IMR-90 (cell line): ENCODE results near the gene SCG5. TPM values are rescaled to one million over a fixed set of nuclear protein-coding genes. Genes with fewer than 3 reads are reported as not detected.

Experiments used
- ATAC-seq: fragments of 200-7000 bp; cut with Tn5 transposase; 2 replicates; pipeline ENCODE4 v1.9.1; 2020; ENCODE audit warnings: low read depth, mild to moderate bottlenecking, moderate library complexity
- BruUV-seq: library from RNA; stranded (reverse); fragments of 400-500 nt; replicated peaks from 2 replicates; lab custom pipeline; 2021; lab: Mats Ljungman, UMichigan
- CTCF ChIA-PET: fragments of 300-600 bp; formaldehyde crosslinking; extraction: SDS; loops from one replicate; lab custom pipeline; 2021; ENCODE audit warnings: antibody characterized with exemption; lab: Yijun Ruan, JAX
- POLR2A ChIA-PET: fragments of 300-600 bp; sonication (Branson Sonifier 250); formaldehyde crosslinking; loops from one replicate; lab custom pipeline; 2022; ENCODE audit warnings: antibody characterized with exemption; ENCODE audit not compliant: unreplicated experiment; lab: Charles Lee
- DNase-seq: peaks from one replicate; pipeline ENCODE4 v3.0.0; 2013
- H2AFZ ChIP-seq: replicated peaks from 2 replicates; pipeline ENCODE3; 2013; ENCODE audit warnings: low read length, mild to moderate bottlenecking; ENCODE audit not compliant: poor library complexity
- H2AK5ac ChIP-seq: 2 replicates; pipeline ENCODE4 v1.6.1; 2013; ENCODE audit warnings: low read depth, low read length, inconsistent platforms
- H2AK9ac ChIP-seq: replicated peaks from 2 replicates; pipeline ENCODE3; 2013; ENCODE audit warnings: mild to moderate bottlenecking, low read depth, low read length, moderate library complexity; ENCODE audit not compliant: poor library complexity
- H2BK120ac ChIP-seq: 2 replicates; pipeline ENCODE4 v1.6.1; 2013; ENCODE audit warnings: low read depth, low read length, inconsistent platforms
- H2BK15ac ChIP-seq: 3 replicates; pipeline ENCODE4 v1.6.1; 2013; ENCODE audit warnings: low read depth, low read length, inconsistent platforms
- H2BK20ac ChIP-seq: 2 replicates; pipeline ENCODE4 v1.6.1; 2013; ENCODE audit warnings: low read depth, mild to moderate bottlenecking, inconsistent platforms, low read length, moderate library complexity
- H2BK5ac ChIP-seq: 2 replicates; pipeline ENCODE4 v1.6.1; 2013; ENCODE audit warnings: mild to moderate bottlenecking, low read depth, low read length, inconsistent platforms; ENCODE audit not compliant: poor library complexity, severe bottlenecking
- H3K14ac ChIP-seq: replicated peaks from 2 replicates; pipeline ENCODE4 v1.6.1; 2013; ENCODE audit warnings: low read depth, low read length, inconsistent platforms
- H3K18ac ChIP-seq: 2 replicates; pipeline ENCODE4 v1.6.1; 2013; ENCODE audit warnings: low read depth, low read length, control low read depth
- H3K23ac ChIP-seq: 2 replicates; pipeline ENCODE4 v1.6.1; 2013; ENCODE audit warnings: low read depth, low read length, inconsistent platforms
- H3K27ac ChIP-seq: 2 replicates; pipeline ENCODE4 v1.5.1; 2013; ENCODE audit warnings: mild to moderate bottlenecking, control low read depth, low read length; ENCODE audit not compliant: insufficient read depth
- H3K27me3 ChIP-seq: 2 replicates; pipeline ENCODE4 v1.6.1; 2013; ENCODE audit warnings: low read length; ENCODE audit not compliant: control insufficient read depth, insufficient read depth
- H3K36me3 ChIP-seq: 2 replicates; pipeline ENCODE4 v1.6.1; 2013; ENCODE audit warnings: low read length, mixed read lengths; ENCODE audit not compliant: control insufficient read depth, insufficient read depth
- H3K4ac ChIP-seq: 2 replicates; pipeline ENCODE4 v1.6.1; 2013; ENCODE audit warnings: low read depth, low read length, inconsistent platforms
- H3K4me1 ChIP-seq: 2 replicates; pipeline ENCODE4 v1.6.1; 2013; ENCODE audit warnings: low read length, mixed read lengths; ENCODE audit not compliant: control insufficient read depth, insufficient read depth
- H3K4me2 ChIP-seq: 2 replicates; pipeline ENCODE4 v1.6.1; 2013; ENCODE audit warnings: low read depth, mild to moderate bottlenecking, control low read depth, low read length, moderate library complexity
- H3K4me3 ChIP-seq: 2 replicates; pipeline ENCODE4 v1.5.1; 2013; ENCODE audit warnings: low read depth, mild to moderate bottlenecking, control low read depth, low read length, moderate library complexity; ENCODE audit not compliant: insufficient read depth
- H3K56ac ChIP-seq: 2 replicates; pipeline ENCODE4 v1.6.1; 2013; ENCODE audit warnings: low read length, inconsistent platforms; ENCODE audit not compliant: insufficient read depth; ENCODE audit errors: extremely low read depth
- H3K79me1 ChIP-seq, 2 experiments: 2 replicates each; pipeline ENCODE4 v1.6.1; 2013; ENCODE audit warnings: low read length in 2 of 2, inconsistent platforms in 1 of 2, low read depth in 1 of 2
- H3K9ac ChIP-seq: 2 replicates; pipeline ENCODE4 v1.6.1; 2013; ENCODE audit warnings: low read depth, low read length, control low read depth
- H3K9me1 ChIP-seq: 2 replicates; pipeline ENCODE4 v1.6.1; 2013; ENCODE audit warnings: low read length, inconsistent platforms; ENCODE audit not compliant: insufficient read depth
- H3K9me3 ChIP-seq: 2 replicates; pipeline ENCODE4 v1.6.1; 2013; ENCODE audit warnings: low read length; ENCODE audit not compliant: control insufficient read depth, insufficient read depth
- H4K20me1 ChIP-seq: 2 replicates; pipeline ENCODE4 v1.6.1; 2013; ENCODE audit warnings: low read length, inconsistent platforms; ENCODE audit not compliant: insufficient read depth
- H4K5ac ChIP-seq: 2 replicates; pipeline ENCODE4 v1.6.1; 2013; ENCODE audit warnings: mild to moderate bottlenecking, low read depth, low read length, control low read depth
- H4K8ac ChIP-seq, 2 experiments: 2 replicates each; pipeline ENCODE4 v1.6.1; 2013; ENCODE audit warnings: low read depth in 2 of 2, low read length in 2 of 2, control low read depth in 1 of 2, inconsistent platforms in 1 of 2
- H4K91ac ChIP-seq: 2 replicates; pipeline ENCODE4 v1.6.1; 2013; ENCODE audit warnings: low read depth, low read length, inconsistent platforms; ENCODE audit not compliant: insufficient read depth
- CHD1 ChIP-seq: IDR thresholded peaks from 2 replicates; pipeline ENCODE4 v1.6.1; 2012; ENCODE audit warnings: low read depth, low read length, improper control_type of control experiment
- RAD21 ChIP-seq: IDR thresholded peaks from 2 replicates; pipeline ENCODE4 v1.6.1; 2012; ENCODE audit warnings: low read length, improper control_type of control experiment
- RCOR1 ChIP-seq: IDR thresholded peaks from 2 replicates; pipeline ENCODE4 v1.6.1; 2012; ENCODE audit warnings: mild to moderate bottlenecking, low read length, improper control_type of control experiment; ENCODE audit not compliant: insufficient replicate concordance
- SMC3 ChIP-seq: fragments of 150-350 bp; IDR thresholded peaks from 2 replicates; pipeline ENCODE4 v1.6.1; 2016; ENCODE audit warnings: low read depth, mild to moderate bottlenecking, antibody characterized with exemption, low read length, moderate library complexity
- WGBS, 2 experiments: methylation state at CpG; one replicate each; pipeline versions ENCODE4 v1.1.5 to v1.1.7; 2013; ENCODE audit warnings: missing lambda C conversion rate in 2 of 2; ENCODE audit not compliant: insufficient read length in 1 of 2; ENCODE audit errors: extremely low coverage in 2 of 2; 5-methylcytosine and 5-hydroxymethylcytosine counted together
- dilution Hi-C: fragments of 300-500 bp; cut with HindIII; formaldehyde crosslinking; loops from one replicate; pipeline ENCODE4 v1.14.3; 2018; ENCODE audit warnings: low sequenced_read_pairs; ENCODE audit not compliant: unreplicated experiment
- in situ Hi-C: fragments of 300-500 bp; cut with MboI; formaldehyde crosslinking; loops from 3 replicates; pipeline ENCODE4 v1.14.3; 2019; ENCODE audit warnings: low sequenced_read_pairs, inconsistent platforms, mixed read lengths
- intact Hi-C: fragments of 100-400 bp; cut with micrococcal nuclease; formaldehyde crosslinking; loops from 2 replicates; pipeline ENCODE4 v1.10.0; 2022
- polyA plus RNA-seq, 3 experiments: library from polyadenylated mRNA; depleted of rRNA; stranded (reverse); fragments of >200 nt; gene quantifications; 2 replicates each; pipeline ENCODE4 v1.2.3, GENCODE V29; 2012; ENCODE audit warnings: low replicate concordance in 1 of 3
- total RNA-seq: library from RNA; depleted of rRNA; stranded (reverse); fragments of >200 nt; gene quantifications from 2 replicates; pipeline ENCODE4 v1.2.3, GENCODE V29; 2012

Gene SCG5
- total and polyA plus RNA-seq, 2 of the 4 experiments (the other 2 are of a cell fraction), result 7.9 to 16.8 TPM

GRCh38 chr15:32679298-32679690 lies 37.8 kb downstream of the SCG5 start:
- H3K4me2 ChIP-seq, result no peak overlapping the region

More at GRCh38 chr15:32679298-32679690, 37.8 kb downstream of the SCG5 start:
- H2AFZ ChIP-seq, result no peak overlapping the region
- in situ Hi-C loops, result no loop called here
- DNase-seq, result no peak
- H3K79me1 ChIP-seq, result peaks cover 0 to 17% of the 10 kb centered on the region in 2 experiments; a peak in 3 of 4 replicates
- no peak overlapping the region for H3K4ac ChIP-seq
- WGBS, 2 experiments, result no CpG with 5 or more reads among the region's 4 CpGs
- TF ChIP-seq RCOR1, result no peak
- TF ChIP-seq CHD1, result no peak
- TF ChIP-seq SMC3, result no peak
- no peak for TF ChIP-seq RAD21
- H2BK20ac ChIP-seq, result no peak overlapping the region
- H3K4me1 ChIP-seq, result peaks cover 17% of the 10 kb centered on the region
- H3K9ac ChIP-seq, result no peak overlapping the region
- H4K5ac ChIP-seq, result no peak overlapping the region
- no peaks in the 10 kb centered on the region for H3K9me3 ChIP-seq
- intact Hi-C loops, result no loop called here
- ChIA-PET POLR2A (no interaction called here), CTCF (interaction anchor here (1.5 kb wide), 1 partner anchor 10 kb away, joined by 4 read pairs; no protein-coding TSS in a partner anchor)
- H3K56ac ChIP-seq, result no peak overlapping the region
- H3K14ac ChIP-seq, result no peak overlapping the region
- H4K91ac ChIP-seq, result no peak overlapping the region
- no peak overlapping the region for H3K4me3 ChIP-seq
- no TSS peak for BruUV-seq
- no peak overlapping the region for H3K18ac ChIP-seq
- no peak overlapping the region for H2AK9ac ChIP-seq
- H3K27me3 ChIP-seq, result no peaks in the 10 kb centered on the region
- H4K8ac ChIP-seq, result no peak overlapping the region
- H4K20me1 ChIP-seq, result no peaks in the 10 kb centered on the region
- H2BK120ac ChIP-seq, result no peak overlapping the region
- H2BK15ac ChIP-seq, result no peak overlapping the region
- no peak overlapping the region for H3K23ac ChIP-seq
- H2BK5ac ChIP-seq, result no peak overlapping the region
- no peak for ATAC-seq
- no peaks in the 10 kb centered on the region for H3K36me3 ChIP-seq
- H3K27ac ChIP-seq, result no peak overlapping the region
- peaks cover 14% of the 10 kb centered on the region for H3K9me1 ChIP-seq
- dilution Hi-C loops, result no loop called here
- no peak overlapping the region for H2AK5ac ChIP-seq
